ENCODE measurements around the gene LRRC70.

DNA sequence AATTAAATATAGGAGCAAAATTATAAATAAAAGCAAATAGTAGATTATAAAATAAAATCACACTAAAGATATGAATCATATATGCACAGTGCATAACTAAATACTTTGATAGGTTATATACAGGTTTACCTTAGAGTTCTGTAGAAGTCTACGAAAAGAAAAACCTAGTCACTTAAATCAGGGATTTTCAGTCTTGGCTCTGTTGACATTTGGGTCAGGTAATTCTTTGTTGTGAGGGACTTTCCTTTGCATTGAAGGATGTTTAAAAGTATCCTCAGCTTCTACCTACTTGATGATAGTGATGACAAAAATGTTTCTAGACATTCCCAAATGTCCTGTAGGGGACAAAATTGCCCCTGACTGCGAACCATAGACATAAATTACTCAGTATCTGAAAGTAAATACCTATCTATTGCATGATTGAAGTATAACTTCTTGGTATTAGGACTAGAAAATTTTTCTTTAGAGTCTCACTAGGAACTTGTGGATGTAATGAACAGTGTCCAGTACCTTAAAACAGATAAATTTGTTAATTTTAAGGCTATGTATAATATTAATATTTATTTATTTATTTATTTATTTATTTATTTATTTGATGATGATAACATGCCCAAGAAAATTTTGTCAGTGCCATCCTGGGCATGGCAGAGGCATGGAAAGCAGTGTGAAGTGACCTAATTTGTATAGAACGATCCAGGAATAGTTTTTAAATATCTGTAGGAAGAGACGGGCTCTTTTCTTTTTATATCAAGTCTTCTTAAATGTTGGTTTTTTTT lies 44.0 kb upstream of the LRRC70 start:
- TF ChIP-seq, protein P1, sequence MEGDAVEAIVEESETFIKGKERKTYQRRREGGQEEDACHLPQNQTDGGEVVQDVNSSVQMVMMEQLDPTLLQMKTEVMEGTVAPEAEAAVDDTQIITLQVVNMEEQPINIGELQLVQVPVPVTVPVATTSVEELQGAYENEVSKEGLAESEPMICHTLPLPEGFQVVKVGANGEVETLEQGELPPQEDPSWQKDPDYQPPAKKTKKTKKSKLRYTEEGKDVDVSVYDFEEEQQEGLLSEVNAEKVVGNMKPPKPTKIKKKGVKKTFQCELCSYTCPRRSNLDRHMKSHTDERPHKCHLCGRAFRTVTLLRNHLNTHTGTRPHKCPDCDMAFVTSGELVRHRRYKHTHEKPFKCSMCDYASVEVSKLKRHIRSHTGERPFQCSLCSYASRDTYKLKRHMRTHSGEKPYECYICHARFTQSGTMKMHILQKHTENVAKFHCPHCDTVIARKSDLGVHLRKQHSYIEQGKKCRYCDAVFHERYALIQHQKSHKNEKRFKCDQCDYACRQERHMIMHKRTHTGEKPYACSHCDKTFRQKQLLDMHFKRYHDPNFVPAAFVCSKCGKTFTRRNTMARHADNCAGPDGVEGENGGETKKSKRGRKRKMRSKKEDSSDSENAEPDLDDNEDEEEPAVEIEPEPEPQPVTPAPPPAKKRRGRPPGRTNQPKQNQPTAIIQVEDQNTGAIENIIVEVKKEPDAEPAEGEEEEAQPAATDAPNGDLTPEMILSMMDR (IDR thresholded peaks at IDR 0.05; ENCODE audit: insufficient read depth, low read depth, low read length): no peak
- TF ChIP-seq EZH2 (IDR thresholded peaks at IDR 0.05; ENCODE audit: insufficient read depth, low read length): no peak
